ENCODE measurements around the gene SAYSD1. TPM values are rescaled to one million over a fixed set of nuclear protein-coding genes. Genes with fewer than 3 reads are reported as not detected.

SAYSD1 gene, protein sequence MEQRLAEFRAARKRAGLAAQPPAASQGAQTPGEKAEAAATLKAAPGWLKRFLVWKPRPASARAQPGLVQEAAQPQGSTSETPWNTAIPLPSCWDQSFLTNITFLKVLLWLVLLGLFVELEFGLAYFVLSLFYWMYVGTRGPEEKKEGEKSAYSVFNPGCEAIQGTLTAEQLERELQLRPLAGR
- total RNA-seq, result 13.4 and 13.7 TPM in 2 replicates

DNA sequence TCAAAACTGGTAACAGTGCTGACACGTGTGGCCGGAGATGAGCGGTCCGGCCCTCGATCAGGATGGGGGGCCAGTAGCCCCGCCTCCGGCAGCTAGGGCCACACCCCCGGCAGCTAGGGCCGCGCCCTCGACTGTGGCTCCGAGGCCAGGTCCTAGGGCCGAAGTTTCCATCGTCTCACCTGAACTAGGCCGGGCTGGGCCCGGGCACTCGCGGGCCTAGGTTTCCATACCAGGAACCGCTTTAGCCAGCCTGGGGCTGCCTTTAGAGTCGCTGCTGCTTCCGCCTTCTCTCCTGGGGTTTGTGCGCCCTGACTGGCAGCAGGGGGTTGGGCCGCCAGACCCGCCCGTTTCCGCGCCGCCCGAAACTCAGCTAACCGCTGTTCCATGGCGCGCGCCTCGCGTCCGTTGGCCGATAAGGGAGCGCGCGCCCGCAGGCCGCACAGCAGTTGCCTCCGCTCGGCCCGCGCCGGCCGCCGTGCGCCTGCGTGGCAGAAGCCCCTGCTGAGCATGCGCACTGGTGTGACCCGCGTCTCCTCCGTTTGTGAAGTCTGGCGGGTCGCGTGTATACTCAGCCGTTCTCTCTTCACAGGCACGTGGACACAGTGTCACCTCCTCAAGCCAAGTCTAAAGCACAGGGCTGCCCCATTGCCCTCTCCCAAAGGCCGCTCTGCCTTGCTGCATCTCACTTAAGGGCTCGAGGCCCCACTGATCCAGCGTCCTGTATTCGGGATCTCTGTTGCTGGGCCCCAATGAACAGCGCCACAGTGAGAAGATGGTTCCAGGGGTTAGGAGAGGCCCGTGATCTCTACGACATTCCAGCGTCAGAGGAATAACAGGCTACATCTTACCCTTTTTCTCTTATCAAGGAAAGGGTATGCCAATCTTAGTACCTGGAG lies at the start of gene SAYSD1:
Gene SAYSD1 (minus strand): TSS at position 483 of the 896 bp plus-strand sequence. CDS start 97 bp downstream, at position 386.

Other genes with a start within 250 kb of the SAYSD1 start
- not detected in 2 replicates for gene GLP1R, start 66.4 kb downstream of the SAYSD1 start, total RNA-seq
- 0.16 and 1.3 TPM in 2 replicates for gene KCNK5, start 114.3 kb upstream of the SAYSD1 start, total RNA-seq
- not detected in 2 replicates for gene KCNK17, start 199.2 kb upstream of the SAYSD1 start, total RNA-seq
- not detected in 2 replicates for gene KCNK16, start 207.5 kb upstream of the SAYSD1 start, total RNA-seq